Fibroblast of mammary gland (primary cell): ENCODE results near the gene ANKRD55.

ENCODE experiments used
- DNase-seq: peaks from one replicate; pipeline ENCODE4 v3.0.0-alpha.2; 2010; ENCODE audit warnings: low read depth
- H3K4me3 ChIP-seq: 2 replicates; pipeline ENCODE4 v1.5.1; 2011; ENCODE audit warnings: low read depth, mild to moderate bottlenecking, low read length, moderate library complexity; ENCODE audit not compliant: control insufficient read depth
- TF ChIP-seq, protein P1 (sequence below): conservative IDR thresholded peaks from 2 replicates; pipeline ENCODE4 v1.5.1; 2011; ENCODE audit warnings: low read depth, low read length, inconsistent platforms; ENCODE audit not compliant: control insufficient read depth, insufficient read depth

Gene ANKRD55

DNA sequence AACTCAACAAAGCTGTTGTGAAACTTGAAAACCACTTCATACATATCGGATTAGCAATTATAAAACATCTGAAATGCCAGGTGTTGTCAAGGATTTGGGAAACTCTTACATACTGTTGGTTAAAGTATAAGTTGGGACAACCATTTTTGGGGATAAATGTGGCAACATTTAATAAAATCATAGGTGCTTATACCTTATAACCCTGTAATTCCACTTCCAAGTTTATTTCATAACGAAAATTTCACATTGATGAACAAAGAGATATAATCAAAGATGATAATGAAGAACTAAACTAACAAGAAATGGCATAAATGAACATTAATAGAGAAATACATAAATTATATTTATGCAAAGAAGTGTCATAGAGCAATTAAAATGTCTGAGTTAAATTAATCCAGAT, 54.3 kb downstream of the ANKRD55 start:
- TF ChIP-seq, protein P1, sequence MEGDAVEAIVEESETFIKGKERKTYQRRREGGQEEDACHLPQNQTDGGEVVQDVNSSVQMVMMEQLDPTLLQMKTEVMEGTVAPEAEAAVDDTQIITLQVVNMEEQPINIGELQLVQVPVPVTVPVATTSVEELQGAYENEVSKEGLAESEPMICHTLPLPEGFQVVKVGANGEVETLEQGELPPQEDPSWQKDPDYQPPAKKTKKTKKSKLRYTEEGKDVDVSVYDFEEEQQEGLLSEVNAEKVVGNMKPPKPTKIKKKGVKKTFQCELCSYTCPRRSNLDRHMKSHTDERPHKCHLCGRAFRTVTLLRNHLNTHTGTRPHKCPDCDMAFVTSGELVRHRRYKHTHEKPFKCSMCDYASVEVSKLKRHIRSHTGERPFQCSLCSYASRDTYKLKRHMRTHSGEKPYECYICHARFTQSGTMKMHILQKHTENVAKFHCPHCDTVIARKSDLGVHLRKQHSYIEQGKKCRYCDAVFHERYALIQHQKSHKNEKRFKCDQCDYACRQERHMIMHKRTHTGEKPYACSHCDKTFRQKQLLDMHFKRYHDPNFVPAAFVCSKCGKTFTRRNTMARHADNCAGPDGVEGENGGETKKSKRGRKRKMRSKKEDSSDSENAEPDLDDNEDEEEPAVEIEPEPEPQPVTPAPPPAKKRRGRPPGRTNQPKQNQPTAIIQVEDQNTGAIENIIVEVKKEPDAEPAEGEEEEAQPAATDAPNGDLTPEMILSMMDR, result no peak
- no peak for DNase-seq
- no peak overlapping the region for H3K4me3 ChIP-seq

DNA sequence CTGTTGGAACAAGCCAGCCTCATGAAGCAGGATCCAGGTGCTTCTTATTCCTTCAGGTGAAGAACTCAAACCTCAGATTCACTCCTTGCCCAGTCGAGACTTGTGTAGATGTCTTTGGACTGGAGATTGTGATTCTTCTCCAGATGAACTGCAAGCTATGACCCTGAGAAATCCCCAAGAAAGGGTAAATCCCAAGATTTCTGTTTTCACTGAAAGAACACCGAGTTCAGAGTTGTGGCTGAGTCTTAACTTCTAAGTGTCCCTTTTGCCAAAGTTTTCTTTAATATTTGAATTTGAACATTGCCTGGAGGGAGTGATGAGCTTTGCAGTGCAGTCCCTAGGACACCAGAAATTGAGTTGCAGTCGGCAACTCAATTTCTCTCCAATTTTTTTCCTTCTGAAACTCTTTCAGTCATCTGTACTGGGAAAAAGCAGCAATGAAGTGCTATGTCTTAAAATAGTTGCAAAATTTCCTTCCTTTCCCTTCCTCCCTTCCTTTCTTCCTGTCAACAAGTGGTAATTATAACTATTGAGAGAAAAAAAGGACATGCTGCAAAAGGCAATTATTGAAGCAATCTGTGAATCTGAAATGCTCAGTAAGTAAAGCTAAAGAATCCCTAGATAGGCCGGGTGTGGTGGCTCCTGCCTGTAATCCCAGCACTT, 56.1 kb downstream of the ANKRD55 start:
- H3K4me3 ChIP-seq, result no peak overlapping the region
- DNase-seq, result peak; percentile 34
- TF ChIP-seq, protein P1, result no peak

DNA sequence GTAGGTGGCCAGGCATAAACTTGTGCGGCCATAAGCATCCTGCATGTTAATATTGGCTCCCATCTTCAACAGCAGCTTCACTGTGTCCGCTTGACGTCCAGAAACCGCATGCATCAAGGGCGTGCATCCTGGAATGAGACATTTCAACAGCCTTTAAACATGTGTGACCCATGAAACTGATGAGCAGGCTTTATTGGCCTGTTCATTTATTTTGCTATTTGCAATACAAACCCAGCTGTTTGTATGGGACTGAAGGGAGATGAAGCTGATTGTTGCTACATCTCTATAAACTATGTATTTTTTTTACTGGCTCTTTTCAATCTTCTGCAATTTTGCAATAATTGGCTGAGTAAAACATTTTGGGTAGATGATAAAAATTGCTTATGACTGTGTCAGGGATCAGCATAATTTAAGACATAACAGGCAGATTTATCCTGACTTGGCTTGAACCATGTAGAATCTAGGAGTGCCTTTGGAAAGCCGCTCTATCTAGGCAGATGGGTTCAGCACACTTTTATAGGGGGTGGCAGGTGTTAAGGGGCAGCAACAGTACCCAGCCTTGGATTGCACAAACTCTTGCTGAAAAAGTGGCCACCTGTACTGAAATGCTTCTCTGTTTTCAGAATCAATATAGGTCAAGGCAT, 56.9 kb downstream of the ANKRD55 start:
- peak; percentile 95 for DNase-seq
- H3K4me3 ChIP-seq, result no peak overlapping the region
- TF ChIP-seq, protein P1, result no peak

DNA sequence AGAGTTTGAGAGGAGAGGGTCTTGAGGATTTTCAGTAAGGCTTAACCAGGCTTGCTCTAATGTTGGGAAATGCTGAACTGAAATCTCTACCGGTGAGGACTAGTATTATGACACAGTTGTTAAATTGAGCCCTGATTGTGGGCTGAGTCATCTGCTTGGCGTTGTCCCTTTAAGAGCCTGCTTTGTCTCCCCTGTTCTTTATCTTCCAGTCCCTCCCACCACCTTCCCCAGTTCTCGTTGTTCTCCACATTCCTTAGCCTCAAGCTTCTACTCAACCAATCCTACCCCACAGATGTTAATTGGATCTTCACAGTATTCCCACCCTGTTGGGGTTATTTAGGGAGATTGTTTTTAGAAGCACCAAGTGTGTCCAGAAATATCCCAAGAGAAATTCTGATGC, 57.6 kb downstream of the ANKRD55 start:
- H3K4me3 ChIP-seq, result no peak overlapping the region
- DNase-seq, result peak; percentile 90
- TF ChIP-seq, protein P1, result no peak

DNA sequence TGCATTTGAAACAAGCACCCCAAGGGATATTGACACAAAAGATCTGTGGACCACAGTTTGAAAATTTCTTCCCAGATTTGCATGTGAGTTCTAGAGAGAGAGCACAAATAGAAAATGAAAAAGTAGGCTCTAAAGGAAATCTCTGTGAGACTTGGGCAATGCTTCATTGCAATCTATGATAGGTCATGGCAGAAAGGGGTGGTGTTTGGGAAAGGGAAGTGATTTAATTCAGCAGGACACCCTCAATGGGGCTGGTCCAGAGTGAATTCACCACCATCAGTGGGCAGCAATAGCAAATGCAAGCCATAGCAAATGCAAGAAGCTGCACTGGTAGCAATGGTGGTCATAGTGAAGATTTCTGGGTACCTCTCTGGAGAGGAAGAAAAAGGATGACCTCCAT, 58.1 kb downstream of the ANKRD55 start:
- TF ChIP-seq, protein P1, result no peak
- no peak overlapping the region for H3K4me3 ChIP-seq
- DNase-seq, result peak; percentile 18

DNA sequence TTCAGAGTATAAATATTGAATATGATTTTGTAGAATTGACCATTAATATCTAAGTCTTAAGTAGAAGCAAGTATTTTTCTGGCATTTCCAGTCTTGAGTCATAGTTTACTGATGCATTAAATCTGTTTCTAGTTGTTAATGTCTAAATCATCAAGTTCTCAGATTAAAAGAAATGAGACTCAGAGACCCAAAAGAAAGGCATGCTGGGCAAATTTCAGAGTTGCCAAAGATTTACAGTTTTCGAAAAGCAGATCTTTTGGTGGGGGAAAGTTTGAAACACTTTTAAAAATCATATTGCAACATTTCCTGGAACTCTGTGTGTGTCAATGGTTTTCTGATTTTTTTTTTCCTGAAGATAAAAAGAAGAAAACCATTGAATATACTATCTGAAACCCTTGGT, 60.9 kb downstream of the ANKRD55 start:
- TF ChIP-seq, protein P1, result no peak
- H3K4me3 ChIP-seq, result no peak overlapping the region
- peak; percentile 82 for DNase-seq

DNA sequence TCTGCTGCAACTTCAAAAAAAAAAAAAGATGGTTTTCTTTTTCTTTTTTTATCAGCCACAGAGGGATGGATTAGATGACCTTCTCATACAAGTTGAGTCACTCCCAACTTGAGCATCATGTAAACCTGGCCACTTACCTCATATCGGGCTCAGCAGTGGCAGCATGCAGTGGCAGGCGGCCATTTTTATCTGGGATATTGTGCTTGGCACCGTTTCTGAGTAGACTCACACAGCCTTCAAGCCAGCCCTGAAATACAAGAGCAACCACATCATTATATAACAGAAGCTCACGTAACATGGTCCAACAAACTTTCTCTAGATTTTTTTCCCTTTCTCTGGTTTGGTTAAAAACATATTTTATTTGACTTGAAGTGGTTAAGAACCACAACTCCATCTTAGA, 62.6 kb downstream of the ANKRD55 start:
- no peak overlapping the region for H3K4me3 ChIP-seq
- TF ChIP-seq, protein P1, result no peak
- peak; percentile 90 for DNase-seq
